Right hindlimb (tissue), 1 donor: Measurements from ENCODE around the gene GNG8.
"Not testable (repeated sequence)": the region's sequence is repeated elsewhere in the genome, so short reads cannot be mapped to it uniquely, and the experiment has no call there.

Source experiments
- DNase-seq: peaks from one replicate; pipeline ENCODE4 v3.0.0-alpha.2; 2018

Gene GNG8

GRCh38 chr19:46644720-46645119, 8.7 kb upstream of the GNG8 start:
- DNase-seq: no peak

- no peak for DNase-seq
Observed at GRCh38 chr19:46640656-46641055, 4.7 kb upstream of the GNG8 start.

GRCh38 chr19:46639358-46640182, 3.6 kb upstream of the GNG8 start:
- peak; percentile 93 for DNase-seq

- no peak for DNase-seq
Observed at GRCh38 chr19:46637224-46637623, 1.2 kb upstream of the GNG8 start.

GRCh38 chr19:46634656-46635218, 1.3 kb downstream of the GNG8 start:
- DNase-seq: no peak

- DNase-seq: peak; percentile 83
Observed at GRCh38 chr19:46634045-46634655, 1.9 kb downstream of the GNG8 start.

- peak; percentile 8 for DNase-seq
Observed at GRCh38 chr19:46633130-46633529, 2.9 kb downstream of the GNG8 start.

- DNase-seq: peak; percentile 68
Observed at GRCh38 chr19:46631481-46631880, 4.5 kb downstream of the GNG8 start.

GRCh38 chr19:46630586-46631205, 5.3 kb downstream of the GNG8 start:
- peak; percentile 21 for DNase-seq

- DNase-seq: no peak
Observed at GRCh38 chr19:46629546-46630025, 6.4 kb downstream of the GNG8 start.

- not testable (repeated sequence) for DNase-seq
Observed at GRCh38 chr19:46628970-46629369, 7.0 kb downstream of the GNG8 start.

GRCh38 chr19:46626446-46626845, 9.6 kb downstream of the GNG8 start:
- DNase-seq: no peak

GRCh38 chr19:46625731-46626130, 10.3 kb downstream of the GNG8 start:
- no peak for DNase-seq

GRCh38 chr19:46624958-46625661, 10.9 kb downstream of the GNG8 start, which contains the start of gene PTGIR:
TSS of gene PTGIR (minus strand) at chr19:46625089. CDS start at chr19:46624225, 864 bp downstream.
- peak; percentile 83 for DNase-seq

- no peak for DNase-seq
Observed at GRCh38 chr19:46623915-46624502, 12.0 kb downstream of the GNG8 start.

- DNase-seq: no peak
Observed at GRCh38 chr19:46622118-46622446, 13.9 kb downstream of the GNG8 start.

- DNase-seq: peak; percentile 25
Observed at GRCh38 chr19:46621191-46622117, 14.5 kb downstream of the GNG8 start.

- peak; percentile 48 for DNase-seq
Observed at GRCh38 chr19:46620716-46621115, 15.3 kb downstream of the GNG8 start.

- no peak for DNase-seq
Observed at GRCh38 chr19:46620267-46620666, 15.7 kb downstream of the GNG8 start.

GRCh38 chr19:46618670-46619231, 17.3 kb downstream of the GNG8 start:
- peak; percentile 23 for DNase-seq

GRCh38 chr19:46617601-46618000, 18.4 kb downstream of the GNG8 start:
- no peak for DNase-seq
